HG03045 (cell line): ENCODE results near the gene EHD4.

Experiments
- ATAC-seq: cut with Tn5 transposase; IDR thresholded peaks from one replicate; pipeline ENCODE4 v1.9.1; 2021; ENCODE audit warnings: mild to moderate bottlenecking, moderate library complexity; ENCODE audit not compliant: unreplicated experiment

Gene EHD4

GRCh38 chr15:41866263-41866703 is 106.1 kb downstream of the EHD4 start:
- no peak for ATAC-seq

GRCh38 chr15:41865490-41866055 is 106.8 kb downstream of the EHD4 start:
- no peak for ATAC-seq

- ATAC-seq: no peak
Observed at GRCh38 chr15:41862515-41863116, 109.7 kb downstream of the EHD4 start.

GRCh38 chr15:41861736-41862356 is 110.5 kb downstream of the EHD4 start:
- no peak for ATAC-seq

GRCh38 chr15:41860049-41860828 is 112.1 kb downstream of the EHD4 start:
- no peak for ATAC-seq

- ATAC-seq: no peak
Observed at GRCh38 chr15:41858756-41859155, 113.6 kb downstream of the EHD4 start.

GRCh38 chr15:41857316-41857715 is 115.0 kb downstream of the EHD4 start:
- no peak for ATAC-seq

- ATAC-seq: no peak
Observed at GRCh38 chr15:41856716-41857115, 115.6 kb downstream of the EHD4 start.

GRCh38 chr15:41856262-41856661 is 116.1 kb downstream of the EHD4 start:
- no peak for ATAC-seq

- ATAC-seq: no peak
Observed at GRCh38 chr15:41855261-41855961, 116.9 kb downstream of the EHD4 start.

- no peak for ATAC-seq
Observed at GRCh38 chr15:41854443-41854842, 117.9 kb downstream of the EHD4 start.

GRCh38 chr15:41853831-41854230 is 118.5 kb downstream of the EHD4 start:
- no peak for ATAC-seq

GRCh38 chr15:41852736-41853590 is 119.4 kb downstream of the EHD4 start:
- no peak for ATAC-seq

GRCh38 chr15:41851755-41852370 is 120.5 kb downstream of the EHD4 start:
- no peak for ATAC-seq

GRCh38 chr15:41851167-41851523 is 121.2 kb downstream of the EHD4 start:
- ATAC-seq: no peak

GRCh38 chr15:41850482-41851166 is 121.7 kb downstream of the EHD4 start:
- no peak for ATAC-seq

GRCh38 chr15:41849861-41850260 is 122.5 kb downstream of the EHD4 start:
- ATAC-seq: no peak

GRCh38 chr15:41849204-41849603 is 123.2 kb downstream of the EHD4 start:
- ATAC-seq: no peak

- ATAC-seq: no peak
Observed at GRCh38 chr15:41848631-41849030, 123.7 kb downstream of the EHD4 start.
